ENCODE results near the gene TCOF1. TPM values are rescaled to one million over a fixed set of nuclear protein-coding genes. Genes with fewer than 3 reads are reported as not detected.

The TCOF1 gene
- 10 to 100 TPM; 69.6 to 72.2 TPM for total RNA-seq

GRCh38 chr5:150357326-150358260, at the start of gene TCOF1:
Gene TCOF1, plus strand, starts transcription at chr5:150357697. Its CDS starts 50 bp downstream, at chr5:150357747.
- peak; percentile 97 for DNase-seq
- Mint-ChIP-seq H3K27me3 (peaks cover 2% of the 10 kb centered on the region), H3K27ac (peak within 1 kb of the TSS; percentile 92), H3K9me3 (no peaks in the 10 kb centered on the region), H3K4me3 (peak within 1 kb of the TSS; percentile 87), H3K36me3 (ENCODE audit: low read depth) (peaks cover 22% of the 10 kb centered on the region), H3K4me1 (peaks cover 39% of the 10 kb centered on the region)
- ChIA-PET CTCF (interaction anchor here (1.0 to 1.5 kb wide), 4 partner anchors 26 to 93 kb away, joined by 3 to 4 read pairs (median 4); partner anchors contain the start of gene RPS14), POLR2A (interaction anchor here (0.7 to 0.8 kb wide), 2 partner anchors 53 to 55 kb away, joined by 3 to 5 read pairs; partner anchors contain the start of gene CD74)

- Mint-ChIP-seq H3K9me3 (no peaks in the 10 kb centered on the region), H3K27ac (no peak overlapping the region), H3K36me3 (ENCODE audit: low read depth) (no peaks in the 10 kb centered on the region), H3K4me3 (no peak overlapping the region), H3K27me3 (peaks cover 18% of the 10 kb centered on the region), H3K4me1 (peaks cover 2% of the 10 kb centered on the region)
- no peak for DNase-seq
- ChIA-PET CTCF (interaction anchor here (1.6 kb wide), 1 partner anchor 9 kb away, joined by 3 read pairs; no protein-coding TSS in a partner anchor), POLR2A (no interaction called here)
Measured at GRCh38 chr5:150309101-150309885, 48.2 kb upstream of the TCOF1 start.

- H3K4me1 Mint-ChIP-seq = peaks cover 2% of the 10 kb centered on the region
- no peak for DNase-seq
- POLR2A ChIA-PET = no interaction called here
- no peaks in the 10 kb centered on the region for H3K9me3 Mint-ChIP-seq
- no peaks in the 10 kb centered on the region for H3K36me3 Mint-ChIP-seq (ENCODE audit: low read depth)
- H3K27ac Mint-ChIP-seq = no peak overlapping the region
- H3K27me3 Mint-ChIP-seq = peaks cover 12% of the 10 kb centered on the region
- H3K4me3 Mint-ChIP-seq = no peak overlapping the region
- CTCF ChIA-PET = interaction anchor here (1.4 to 1.6 kb wide), 2 partner anchors 10 to 57 kb away, joined by 3 read pairs; no protein-coding TSS in a partner anchor
Measured at GRCh38 chr5:150309886-150310239, 47.6 kb upstream of the TCOF1 start.

GRCh38 chr5:150310246-150310645, 47.3 kb upstream of the TCOF1 start:
- Mint-ChIP-seq H3K27ac (no peak overlapping the region), H3K4me1 (peaks cover 2% of the 10 kb centered on the region), H3K9me3 (no peaks in the 10 kb centered on the region), H3K36me3 (ENCODE audit: low read depth) (no peaks in the 10 kb centered on the region), H3K27me3 (peaks cover 10% of the 10 kb centered on the region), H3K4me3 (no peak overlapping the region)
- POLR2A ChIA-PET = no interaction called here
- no peak for DNase-seq
- CTCF ChIA-PET = interaction anchor here (1.4 kb wide), 1 partner anchor 57 kb away, joined by 3 read pairs; no protein-coding TSS in a partner anchor

- peaks cover 5% of the 10 kb centered on the region for H3K27me3 Mint-ChIP-seq
- ChIA-PET CTCF (interaction anchor here (1.4 kb wide), 1 partner anchor 58 kb away, joined by 3 read pairs; no protein-coding TSS in a partner anchor), POLR2A (no interaction called here)
- no peaks in the 10 kb centered on the region for H3K36me3 Mint-ChIP-seq (ENCODE audit: low read depth)
- no peak for DNase-seq
- H3K27ac Mint-ChIP-seq = no peak overlapping the region
- H3K9me3 Mint-ChIP-seq = no peaks in the 10 kb centered on the region
- no peak overlapping the region for H3K4me3 Mint-ChIP-seq
- no peaks in the 10 kb centered on the region for H3K4me1 Mint-ChIP-seq
Measured at GRCh38 chr5:150311015-150311692, 46.3 kb upstream of the TCOF1 start.

GRCh38 chr5:150312518-150312917, 45.0 kb upstream of the TCOF1 start:
- no peak for DNase-seq
- CTCF ChIA-PET = interaction anchor here (0.7 kb wide), 1 partner anchor 41 kb away, joined by 3 read pairs; no protein-coding TSS in a partner anchor
- Mint-ChIP-seq H3K27me3 (peaks cover 5% of the 10 kb centered on the region), H3K4me3 (no peak overlapping the region), H3K4me1 (no peaks in the 10 kb centered on the region), H3K36me3 (ENCODE audit: low read depth) (no peaks in the 10 kb centered on the region), H3K9me3 (no peaks in the 10 kb centered on the region), H3K27ac (no peak overlapping the region)
- POLR2A ChIA-PET = no interaction called here

GRCh38 chr5:150313501-150313900, 44.0 kb upstream of the TCOF1 start:
- Mint-ChIP-seq H3K4me1 (no peaks in the 10 kb centered on the region), H3K27ac (no peak overlapping the region), H3K9me3 (no peaks in the 10 kb centered on the region), H3K27me3 (peaks cover 5% of the 10 kb centered on the region), H3K36me3 (ENCODE audit: low read depth) (no peaks in the 10 kb centered on the region), H3K4me3 (no peak overlapping the region)
- DNase-seq = no peak
- ChIA-PET POLR2A (no interaction called here), CTCF (no interaction called here)

- DNase-seq = no peak
- ChIA-PET CTCF (no interaction called here), POLR2A (no interaction called here)
- no peaks in the 10 kb centered on the region for H3K4me1 Mint-ChIP-seq
- peaks cover 5% of the 10 kb centered on the region for H3K27me3 Mint-ChIP-seq
- no peak overlapping the region for H3K27ac Mint-ChIP-seq
- no peaks in the 10 kb centered on the region for H3K36me3 Mint-ChIP-seq (ENCODE audit: low read depth)
- H3K9me3 Mint-ChIP-seq = no peaks in the 10 kb centered on the region
- H3K4me3 Mint-ChIP-seq = no peak overlapping the region
Measured at GRCh38 chr5:150313921-150314716, 43.4 kb upstream of the TCOF1 start.

- POLR2A ChIA-PET = no interaction called here
Measured at GRCh38 chr5:150315245-150315644, 42.3 kb upstream of the TCOF1 start.

GRCh38 chr5:150316320-150316719, 41.2 kb upstream of the TCOF1 start:
- ChIA-PET CTCF (interaction anchor here (1.0 to 1.5 kb wide), 2 partner anchors 16 to 83 kb away, joined by 4 read pairs; no protein-coding TSS in a partner anchor), POLR2A (no interaction called here)
- Mint-ChIP-seq H3K9me3 (no peaks in the 10 kb centered on the region), H3K27ac (no peak overlapping the region), H3K4me3 (no peak overlapping the region), H3K4me1 (no peaks in the 10 kb centered on the region), H3K27me3 (peaks cover 3% of the 10 kb centered on the region), H3K36me3 (ENCODE audit: low read depth) (no peaks in the 10 kb centered on the region)
- no peak for DNase-seq

More at GRCh38 chr5:150315245-150315644, 42.3 kb upstream of the TCOF1 start:
- Mint-ChIP-seq H3K36me3 (ENCODE audit: low read depth) (no peaks in the 10 kb centered on the region), H3K4me3 (no peak overlapping the region), H3K9me3 (no peaks in the 10 kb centered on the region), H3K27me3 (peaks cover 5% of the 10 kb centered on the region), H3K4me1 (no peaks in the 10 kb centered on the region), H3K27ac (no peak overlapping the region)
- CTCF ChIA-PET = no interaction called here
- no peak for DNase-seq

- peaks cover 3% of the 10 kb centered on the region for H3K27me3 Mint-ChIP-seq
- H3K36me3 Mint-ChIP-seq (ENCODE audit: low read depth) = no peaks in the 10 kb centered on the region
- peaks cover 2% of the 10 kb centered on the region for H3K9me3 Mint-ChIP-seq
- no peak overlapping the region for H3K27ac Mint-ChIP-seq
- POLR2A ChIA-PET = no interaction called here
- CTCF ChIA-PET = interaction anchor here (1.5 kb wide), 1 partner anchor 82 kb away, joined by 4 read pairs; no protein-coding TSS in a partner anchor
- no peak for DNase-seq
- H3K4me3 Mint-ChIP-seq = no peak overlapping the region
- peaks cover 4% of the 10 kb centered on the region for H3K4me1 Mint-ChIP-seq
Measured at GRCh38 chr5:150317048-150318003, 40.2 kb upstream of the TCOF1 start.
